ENCODE data around the gene INTS7.

- TF ChIP-seq CTCF (conservative IDR thresholded peaks at IDR 0.05; ENCODE audit: low read length) (no peak), EZH2phosphoT487 (IDR thresholded peaks at IDR 0.05; ENCODE audit: borderline replicate concordance) (no peak)
These were observed 21.7 kb downstream of the INTS7 start for GRCh38 chr1:212013672-212014071.
